ENCODE results near the gene ROR1.
A peak's percentile ranks its signal among the peaks of the same experiment; 100 is the strongest.

Gene ROR1

DNA sequence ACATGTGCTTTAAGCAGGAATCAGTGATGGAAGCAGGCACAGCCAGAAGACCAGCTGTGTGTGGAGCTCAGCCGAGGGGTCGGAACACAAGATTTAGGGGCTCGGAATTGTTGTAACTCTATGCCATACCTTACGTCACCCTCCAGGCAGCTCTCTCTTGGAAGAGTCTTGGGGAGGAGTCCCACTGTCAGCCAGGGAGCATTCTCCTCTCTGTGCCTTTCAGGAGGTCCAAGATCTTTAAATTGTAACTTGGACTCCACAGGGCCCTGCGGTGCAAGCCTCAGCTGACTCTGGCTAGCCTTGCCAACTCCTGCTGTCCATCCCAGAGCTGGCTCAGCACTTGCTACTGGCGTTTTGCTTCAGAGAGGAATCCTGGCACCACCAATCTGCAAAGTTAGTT lies 26.4 kb upstream of the ROR1 start:
- no peak for ATAC-seq (replicated peaks)
- Mint-ChIP-seq H3K4me1 (peaks cover 4 to 7% of the 10 kb centered on the region in 2 donors), H3K36me3 (no peaks in the 10 kb centered on the region), H3K9me3 (no peaks in the 10 kb centered on the region), H3K27me3 (peaks cover 4 to 21% of the 10 kb centered on the region in 2 donors), H3K27ac (no peak overlapping the region), H3K4me3 (no peak overlapping the region)
- DNase-seq = no peak

DNA sequence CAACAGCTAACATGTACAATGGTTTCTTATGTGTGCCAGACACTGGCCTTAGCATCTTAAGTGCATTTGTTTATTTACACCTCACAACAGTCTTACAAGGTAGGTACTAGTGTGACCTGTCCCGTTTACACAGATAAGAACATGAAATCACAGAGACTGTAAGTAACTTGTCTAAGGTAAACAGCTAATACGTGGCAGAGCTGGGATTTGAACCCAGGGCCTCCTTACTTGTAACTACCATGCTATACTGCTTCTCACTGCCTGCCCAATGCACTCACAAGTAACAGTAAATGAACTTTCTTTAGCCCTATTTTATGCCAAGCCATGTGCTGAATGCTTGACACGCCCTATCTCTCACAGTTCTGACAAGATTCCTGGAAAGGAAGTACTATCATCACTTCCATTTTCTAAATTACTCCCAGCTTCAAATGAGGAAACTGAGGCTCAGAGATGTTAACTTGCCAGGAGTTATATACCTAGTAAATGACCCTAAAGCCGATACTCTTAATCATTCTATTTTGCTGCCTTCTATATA lies 25.7 kb upstream of the ROR1 start:
- Mint-ChIP-seq H3K4me3 (no peak overlapping the region), H3K36me3 (no peaks in the 10 kb centered on the region), H3K9me3 (no peaks in the 10 kb centered on the region), H3K27ac (no peak overlapping the region), H3K4me1 (peaks cover 0 to under 1% of the 10 kb centered on the region in 2 donors), H3K27me3 (peaks cover 4 to 17% of the 10 kb centered on the region in 2 donors)
- ATAC-seq (replicated peaks) = no peak
- no peak for DNase-seq

DNA sequence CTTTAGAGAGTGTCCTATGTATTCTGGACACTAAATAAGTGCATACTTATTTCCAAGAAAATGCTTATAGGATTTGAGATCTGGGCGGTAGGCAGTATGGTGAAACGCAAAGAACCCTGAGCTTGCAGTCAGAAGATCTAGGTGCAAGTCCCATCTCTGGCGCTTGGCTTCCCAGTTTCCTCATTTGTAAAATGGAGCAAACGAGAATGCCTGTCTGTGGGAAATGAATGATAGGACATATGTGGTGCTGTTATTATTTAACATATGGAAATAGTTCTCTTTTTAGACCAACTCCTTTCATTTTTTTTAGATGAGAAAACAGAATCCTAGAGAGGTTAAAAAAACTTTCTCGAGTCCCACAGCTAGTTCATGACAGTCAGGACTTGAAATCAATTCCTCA lies 25.2 kb upstream of the ROR1 start:
- no peaks in the 10 kb centered on the region for H3K4me1 Mint-ChIP-seq
- H3K27me3 Mint-ChIP-seq = peaks cover 4 to 17% of the 10 kb centered on the region in 2 donors
- H3K9me3 Mint-ChIP-seq = no peaks in the 10 kb centered on the region
- H3K36me3 Mint-ChIP-seq = no peaks in the 10 kb centered on the region
- DNase-seq = no peak
- H3K4me3 Mint-ChIP-seq = no peak overlapping the region
- H3K27ac Mint-ChIP-seq = no peak overlapping the region
- no peak for ATAC-seq (replicated peaks)

DNA sequence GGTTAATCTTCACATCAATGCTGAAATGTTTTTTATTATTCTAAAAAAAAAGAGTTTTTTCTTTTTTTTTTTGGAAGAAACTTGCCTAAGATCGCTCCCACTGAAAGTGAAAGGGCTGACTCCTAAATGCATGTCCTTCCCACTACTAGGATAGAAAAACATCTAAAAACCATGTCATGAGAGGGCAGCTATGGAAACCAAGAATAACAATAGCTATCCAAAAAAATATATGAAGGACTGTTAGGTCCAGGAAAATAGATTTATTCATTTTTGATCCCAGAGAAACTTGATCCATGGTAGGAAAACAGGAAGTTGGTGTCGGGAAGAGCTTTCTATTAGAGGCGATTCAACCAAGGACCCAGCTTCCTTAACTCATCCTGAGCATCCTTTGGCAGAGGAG lies 23.1 kb upstream of the ROR1 start:
- Mint-ChIP-seq H3K4me1 (no peaks in the 10 kb centered on the region), H3K4me3 (no peak overlapping the region), H3K27ac (no peak overlapping the region), H3K9me3 (no peaks in the 10 kb centered on the region), H3K36me3 (no peaks in the 10 kb centered on the region), H3K27me3 (peaks cover 0 to 17% of the 10 kb centered on the region in 2 donors)
- ATAC-seq (replicated peaks) (no peak), DNase-seq (no peak)

DNA sequence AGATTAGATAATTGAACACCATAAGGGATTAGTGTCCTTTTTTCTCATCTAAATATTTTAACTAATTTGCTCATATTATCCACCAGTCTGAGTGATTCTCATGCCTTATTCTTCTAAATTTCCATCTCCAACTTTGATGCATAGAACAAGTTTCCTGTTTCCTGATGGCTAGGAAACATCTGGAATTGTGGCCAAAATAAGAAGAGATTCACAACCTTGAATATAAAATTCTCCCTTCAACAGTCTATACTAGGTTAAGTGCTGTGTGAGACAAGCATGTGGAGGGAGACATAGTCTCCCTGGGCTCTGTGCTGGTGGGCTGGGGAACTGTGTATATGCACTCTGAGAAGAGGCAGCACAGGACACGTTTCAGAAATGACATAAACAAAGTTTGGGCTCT lies 21.6 kb upstream of the ROR1 start:
- Mint-ChIP-seq H3K9me3 (no peaks in the 10 kb centered on the region), H3K27me3 (peaks cover 5 to 12% of the 10 kb centered on the region in 2 donors), H3K27ac (peak overlapping the region; percentile 37), H3K4me3 (no peak overlapping the region), H3K4me1 (no peaks in the 10 kb centered on the region), H3K36me3 (no peaks in the 10 kb centered on the region)
- ATAC-seq (replicated peaks) (no peak), DNase-seq (no peak)

DNA sequence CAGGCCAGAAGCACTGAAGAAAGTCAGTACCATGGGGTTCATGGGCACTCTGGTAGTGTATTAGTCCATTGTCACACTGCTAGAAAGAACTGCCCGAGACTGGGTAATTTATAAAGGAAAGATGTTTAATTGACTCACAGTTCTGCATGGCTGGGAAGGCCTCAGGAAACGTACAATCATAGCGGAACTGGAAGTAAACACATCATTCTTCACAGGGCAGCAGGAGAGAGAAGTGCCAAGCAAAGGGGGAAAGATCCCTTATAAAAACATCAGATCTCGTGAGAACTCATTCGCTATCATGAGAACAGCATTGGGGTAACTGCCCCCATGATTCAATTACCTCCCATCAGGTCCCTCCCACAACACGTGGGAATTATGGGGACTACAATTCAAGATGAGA lies 20.2 kb upstream of the ROR1 start:
- no peak for ATAC-seq (replicated peaks)
- peaks cover 5 to 12% of the 10 kb centered on the region in 2 donors for H3K27me3 Mint-ChIP-seq

DNA sequence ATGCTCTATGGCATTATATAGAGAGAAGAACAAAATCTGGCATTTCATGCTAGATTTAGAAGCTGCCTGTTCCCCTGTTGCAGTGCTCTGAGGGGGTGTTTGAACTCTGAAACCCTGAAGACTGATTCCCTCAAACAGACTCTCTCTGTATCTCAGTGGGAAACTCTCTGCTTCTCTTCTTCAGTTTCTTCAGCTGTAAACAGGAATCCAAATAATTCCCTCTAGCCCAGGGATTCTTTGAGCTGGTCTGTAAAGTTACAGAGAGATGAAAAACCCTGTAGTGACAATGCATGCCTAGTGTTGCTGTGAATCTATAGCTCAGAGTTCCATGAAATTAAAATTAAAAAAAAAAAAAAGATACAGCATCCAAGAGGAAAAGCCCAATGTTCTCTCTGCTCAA lies 17.0 kb upstream of the ROR1 start:
- DNase-seq (no peak), ATAC-seq (replicated peaks) (no peak)
- Mint-ChIP-seq H3K36me3 (no peaks in the 10 kb centered on the region), H3K4me1 (no peaks in the 10 kb centered on the region), H3K27ac (no peak overlapping the region), H3K4me3 (no peak overlapping the region), H3K27me3 (peaks cover 0 to 5% of the 10 kb centered on the region in 2 donors), H3K9me3 (no peaks in the 10 kb centered on the region)

More for the DNA sequence above, 20.2 kb upstream of the ROR1 start:
- no peaks in the 10 kb centered on the region for H3K9me3 Mint-ChIP-seq
- no peak overlapping the region for H3K4me3 Mint-ChIP-seq
- H3K36me3 Mint-ChIP-seq = no peaks in the 10 kb centered on the region
- DNase-seq = no peak
- no peaks in the 10 kb centered on the region for H3K4me1 Mint-ChIP-seq
- H3K27ac Mint-ChIP-seq = no peak overlapping the region

DNA sequence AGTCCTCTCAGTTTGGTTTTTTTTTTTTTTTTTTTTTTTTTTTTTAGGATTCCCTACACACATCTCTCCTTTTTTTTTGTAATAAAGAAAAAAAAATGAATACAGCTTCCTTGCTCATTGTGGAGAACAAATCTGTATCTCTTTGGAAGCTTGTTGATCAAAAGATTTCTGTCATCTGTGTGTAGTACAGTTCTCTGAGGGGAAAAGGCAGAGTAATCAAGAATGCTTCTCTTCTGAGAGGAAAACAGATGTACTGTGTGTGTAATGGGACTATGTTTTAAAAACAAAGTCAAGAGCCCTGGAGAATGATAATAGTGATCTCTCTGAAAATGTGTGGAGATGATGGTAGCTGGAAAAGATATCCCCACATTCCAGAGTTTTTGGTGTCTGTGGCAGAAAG lies 16.5 kb upstream of the ROR1 start:
- Mint-ChIP-seq H3K4me1 (no peaks in the 10 kb centered on the region), H3K9me3 (no peaks in the 10 kb centered on the region), H3K36me3 (no peaks in the 10 kb centered on the region)

DNA sequence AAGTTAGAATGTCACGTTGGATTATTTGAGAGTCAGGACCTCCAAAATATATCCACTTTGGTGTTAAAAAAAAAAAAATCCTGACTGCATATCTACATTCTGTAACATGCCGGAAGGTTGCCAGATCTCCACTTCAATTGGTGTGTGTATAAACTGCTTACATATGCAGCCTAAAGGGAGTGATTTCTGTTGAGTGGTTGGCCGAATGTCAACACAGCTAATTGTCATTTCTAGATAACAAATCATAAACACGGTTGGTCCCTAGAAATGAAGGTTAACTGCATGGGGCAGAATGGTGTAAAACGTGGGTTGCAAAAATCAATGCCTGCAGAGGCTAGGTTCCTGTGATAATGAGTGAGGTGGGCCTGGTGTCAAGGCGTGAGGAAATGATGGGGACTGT lies 15.0 kb upstream of the ROR1 start:
- no peak overlapping the region for H3K4me3 Mint-ChIP-seq
- H3K4me1 Mint-ChIP-seq = no peaks in the 10 kb centered on the region
- H3K27ac Mint-ChIP-seq = no peak overlapping the region
- peaks cover 0 to 2% of the 10 kb centered on the region in 2 donors for H3K9me3 Mint-ChIP-seq
- DNase-seq = no peak
- no peak for ATAC-seq (replicated peaks)
- peaks cover 0 to 10% of the 10 kb centered on the region in 2 donors for H3K27me3 Mint-ChIP-seq
- H3K36me3 Mint-ChIP-seq = no peaks in the 10 kb centered on the region

More for the DNA sequence above, 16.5 kb upstream of the ROR1 start:
- ATAC-seq (replicated peaks) (no peak), DNase-seq (no peak)
- Mint-ChIP-seq H3K27me3 (peaks cover 0 to 5% of the 10 kb centered on the region in 2 donors), H3K4me3 (no peak overlapping the region), H3K27ac (no peak overlapping the region)

DNA sequence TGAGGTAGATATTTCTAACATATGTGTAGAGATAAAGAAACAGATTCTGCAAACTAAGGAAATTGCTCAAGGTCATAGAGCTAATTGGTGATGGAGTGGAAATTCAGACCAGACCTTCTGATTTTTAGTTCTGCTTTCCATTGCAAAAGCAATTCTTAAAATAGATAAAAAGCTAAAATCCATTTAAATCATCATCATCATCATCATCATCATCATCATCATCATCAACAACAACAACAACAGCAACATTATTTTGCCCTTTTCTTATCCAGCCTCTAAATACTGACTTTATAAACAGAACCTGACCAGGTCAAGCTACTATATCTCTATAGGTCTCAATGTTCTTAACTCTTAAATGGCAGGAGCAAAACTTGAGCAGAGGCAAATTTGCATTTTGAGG lies 14.0 kb upstream of the ROR1 start:
- Mint-ChIP-seq H3K9me3 (peaks cover 0 to 2% of the 10 kb centered on the region in 2 donors), H3K36me3 (no peaks in the 10 kb centered on the region), H3K27ac (peak overlapping the region; percentile 9), H3K27me3 (peaks cover 0 to 10% of the 10 kb centered on the region in 2 donors), H3K4me1 (no peaks in the 10 kb centered on the region), H3K4me3 (no peak overlapping the region)
- DNase-seq (no peak), ATAC-seq (replicated peaks) (no peak)

DNA sequence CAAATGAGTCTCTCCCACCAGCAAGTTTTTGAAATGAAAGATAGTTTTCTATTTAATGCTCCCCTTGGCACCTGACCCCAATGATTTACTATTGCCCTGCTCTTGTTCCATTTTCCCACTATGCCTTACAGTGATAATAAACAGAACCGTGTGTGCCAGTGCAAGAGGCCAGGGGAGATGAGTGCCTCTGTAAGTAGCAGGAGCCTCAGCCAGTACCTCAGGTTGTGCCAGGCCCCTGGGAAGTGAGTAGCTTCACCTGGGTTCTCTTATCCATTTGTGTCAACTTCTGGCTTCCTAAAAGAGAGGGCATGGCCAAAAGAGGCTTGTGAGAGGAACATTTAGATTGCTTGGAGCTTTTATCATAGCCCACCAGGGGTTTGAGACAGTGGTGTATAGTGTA lies 3.4 kb upstream of the ROR1 start:
- no peaks in the 10 kb centered on the region for H3K9me3 Mint-ChIP-seq
- H3K27ac Mint-ChIP-seq = no peak overlapping the region
- ATAC-seq (replicated peaks) (no peak), DNase-seq (no peak)
- peaks cover 11 to 19% of the 10 kb centered on the region in 2 donors for H3K4me1 Mint-ChIP-seq
- no peak overlapping the region for H3K4me3 Mint-ChIP-seq
- peaks cover 19 to 25% of the 10 kb centered on the region in 2 donors for H3K27me3 Mint-ChIP-seq
- peaks cover 0 to 1% of the 10 kb centered on the region in 2 donors for H3K36me3 Mint-ChIP-seq

DNA sequence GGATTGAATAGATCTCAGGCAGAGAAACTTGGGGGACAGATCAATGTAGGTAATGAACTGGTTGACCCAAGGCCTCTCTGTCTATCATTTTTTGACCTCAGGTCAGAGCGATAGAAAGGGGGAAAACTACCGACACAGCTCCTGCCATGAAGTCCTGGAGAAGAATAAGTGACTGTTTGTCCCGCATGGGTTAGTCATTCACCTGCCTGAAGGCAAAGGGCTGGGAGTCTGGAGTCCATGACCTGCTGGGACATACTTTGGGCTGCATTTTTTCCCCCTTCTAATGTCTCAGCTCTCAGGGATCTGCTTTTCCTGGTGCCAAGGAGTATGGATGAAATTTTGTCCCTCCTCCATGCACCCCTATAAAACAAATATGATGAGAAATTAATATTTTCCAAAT lies 1.6 kb upstream of the ROR1 start:
- Mint-ChIP-seq H3K9me3 (no peaks in the 10 kb centered on the region), H3K27me3 (peaks cover 22 to 28% of the 10 kb centered on the region in 2 donors), H3K27ac (no peak overlapping the region), H3K36me3 (peaks cover 0 to 1% of the 10 kb centered on the region in 2 donors), H3K4me1 (peaks cover 11 to 28% of the 10 kb centered on the region in 2 donors), H3K4me3 (no peak overlapping the region)
- no peak for DNase-seq
- no peak for ATAC-seq (replicated peaks)

DNA sequence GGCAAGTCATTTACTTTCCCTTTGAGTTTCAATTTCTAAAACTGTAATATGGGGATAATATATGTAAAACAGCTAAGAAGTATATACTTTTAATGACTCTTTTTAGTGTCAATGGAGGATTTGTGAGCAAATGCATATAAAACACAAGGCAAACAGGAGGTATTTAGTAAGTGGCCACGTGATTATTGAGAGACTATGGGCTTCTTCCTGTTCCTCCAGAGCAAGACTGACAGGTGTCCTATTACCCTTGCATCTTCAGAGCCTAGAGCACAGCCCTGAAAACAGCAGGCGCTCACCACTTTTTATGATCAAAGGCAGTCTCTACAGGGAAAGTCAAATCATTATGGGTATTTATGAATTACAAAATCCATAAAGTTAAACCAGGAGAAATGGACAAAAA lies 941 bp upstream of the ROR1 start:
- peaks cover 22 to 28% of the 10 kb centered on the region in 2 donors for H3K27me3 Mint-ChIP-seq

DNA sequence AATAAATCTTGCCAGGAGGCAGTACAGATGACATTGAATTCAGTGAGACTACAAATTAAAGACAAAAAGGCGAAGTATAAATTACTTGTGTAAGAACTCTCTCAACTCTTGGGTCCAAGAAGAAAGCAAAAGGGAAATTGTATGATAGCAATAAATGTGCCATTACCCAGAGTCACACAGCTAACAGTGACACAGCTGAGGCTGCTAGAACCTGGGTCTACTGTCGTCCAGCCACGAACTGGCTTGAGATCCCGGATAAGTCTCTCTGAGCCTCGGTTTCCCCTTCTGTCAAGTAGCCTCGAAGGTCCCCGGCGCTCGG lies 362 bp upstream of the ROR1 start:
- H3K27ac Mint-ChIP-seq = no peak overlapping the region
- DNase-seq = no peak
- peaks cover 22 to 27% of the 10 kb centered on the region in 2 donors for H3K27me3 Mint-ChIP-seq
- H3K4me3 Mint-ChIP-seq = peak overlapping the region; percentile 85 to 86
- ATAC-seq (replicated peaks) = peak; percentile 45 to 59
- peaks cover 11 to 28% of the 10 kb centered on the region in 2 donors for H3K4me1 Mint-ChIP-seq
- peaks cover 0 to 1% of the 10 kb centered on the region in 2 donors for H3K36me3 Mint-ChIP-seq
- no peaks in the 10 kb centered on the region for H3K9me3 Mint-ChIP-seq

More for the DNA sequence above, 941 bp upstream of the ROR1 start:
- H3K4me1 Mint-ChIP-seq = peaks cover 11 to 28% of the 10 kb centered on the region in 2 donors
- H3K36me3 Mint-ChIP-seq = peaks cover 0 to 1% of the 10 kb centered on the region in 2 donors
- no peak overlapping the region for H3K27ac Mint-ChIP-seq
- ATAC-seq (replicated peaks) (no peak), DNase-seq (no peak)
- H3K9me3 Mint-ChIP-seq = no peaks in the 10 kb centered on the region
- H3K4me3 Mint-ChIP-seq = peak overlapping the region; percentile 85 to 86

DNA sequence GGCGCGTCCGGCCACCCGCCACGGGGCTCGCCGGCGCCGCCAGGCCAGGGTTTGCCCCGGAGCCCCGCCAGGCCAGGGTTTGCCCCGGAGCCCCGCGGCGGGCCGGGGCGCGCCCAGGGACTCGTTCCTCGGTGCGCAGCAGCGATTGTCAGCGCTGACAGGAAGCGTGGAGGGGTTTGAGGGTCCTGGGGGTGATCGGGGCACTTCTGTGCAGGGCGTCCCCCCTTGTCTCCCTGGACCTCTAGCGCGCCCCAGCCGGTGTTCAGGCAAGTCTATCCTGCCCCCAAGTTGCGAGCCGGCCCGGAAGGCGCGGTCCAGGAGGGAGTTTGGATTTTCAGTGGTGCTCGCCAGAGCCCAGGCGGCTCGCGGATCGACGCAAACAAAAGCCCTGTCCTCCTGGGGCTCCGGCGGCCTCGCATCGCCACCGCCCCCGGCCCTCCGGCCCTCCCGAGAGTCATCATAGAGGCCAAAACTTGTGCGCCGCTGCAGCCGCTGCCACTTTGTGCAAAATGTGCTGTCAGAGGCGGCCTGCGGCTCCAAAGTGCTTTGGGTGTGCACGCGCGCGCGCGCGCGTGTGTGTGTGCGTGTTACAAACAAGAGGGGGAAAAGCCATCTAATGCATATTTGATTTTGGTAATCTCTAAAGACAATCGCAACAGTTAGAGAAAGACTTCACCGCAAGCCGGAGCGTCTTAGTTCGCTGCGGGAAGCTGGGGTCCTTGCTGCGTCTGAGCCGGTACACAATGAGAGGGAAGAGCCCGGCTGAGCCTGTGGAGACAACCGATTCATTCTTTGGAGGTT lies 1.0 kb downstream of the ROR1 start:
- Mint-ChIP-seq H3K36me3 (peaks cover 0 to 3% of the 10 kb centered on the region in 2 donors), H3K9me3 (no peaks in the 10 kb centered on the region), H3K4me3 (peak overlapping the region; percentile 88), H3K4me1 (peaks cover 11 to 28% of the 10 kb centered on the region in 2 donors), H3K27me3 (peaks cover 27 to 28% of the 10 kb centered on the region in 2 donors), H3K27ac (no peak overlapping the region)
- DNase-seq (peak; percentile 15), ATAC-seq (replicated peaks) (peak; percentile 20 to 32)
